ENCODE results near the gene WNK2.
"Not testable (repeated sequence)": the region's sequence is repeated elsewhere in the genome, so short reads cannot be mapped to it uniquely, and the experiment has no call there.

The WNK2 gene

DNA sequence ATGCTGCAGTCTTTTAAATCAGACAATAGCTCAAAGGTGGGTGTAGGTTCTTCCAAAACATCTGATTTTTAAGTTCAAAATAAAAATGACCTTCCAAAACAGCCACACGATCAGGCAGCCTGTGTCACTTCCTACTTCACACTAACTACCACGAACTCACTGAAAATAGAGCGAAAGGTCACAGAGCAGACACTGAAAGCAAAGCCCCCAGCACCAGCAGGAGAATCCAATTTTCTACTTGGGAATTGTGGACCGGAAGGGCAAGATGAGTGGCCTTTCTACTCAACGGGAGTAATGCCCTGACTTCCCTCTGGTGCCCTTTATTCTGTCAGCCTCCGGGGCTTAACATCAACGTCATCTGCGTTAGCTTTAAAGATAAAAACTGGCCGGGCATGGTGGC lies 159.7 kb downstream of the WNK2 start:
- Histone ChIP-seq H3K9me3 (ENCODE audit: control insufficient read depth, insufficient read depth, low read length) (peaks cover 15% of the 10 kb centered on the region), H3K4me2 (ENCODE audit: low read length) (no peak overlapping the region), H3K79me2 (ENCODE audit: control insufficient read depth, low read length) (no peaks in the 10 kb centered on the region), H3F3A (ENCODE audit: control insufficient read depth, insufficient read depth) (no peaks in the 10 kb centered on the region), H3K9me2 (replicated peaks; ENCODE audit: control insufficient read depth, low read length) (no peaks in the 10 kb centered on the region), H3K4me1 (ENCODE audit: control insufficient read depth, low read length) (no peaks in the 10 kb centered on the region), H3K36me3 (ENCODE audit: control insufficient read depth, low read length) (no peaks in the 10 kb centered on the region), H3K4me3 (ENCODE audit: low read length) (no peak overlapping the region), H4K20me1 (ENCODE audit: control insufficient read depth, insufficient read depth, low read depth, low read length) (no peaks in the 10 kb centered on the region), H3K27me3 (ENCODE audit: control insufficient read depth, low read length) (no peaks in the 10 kb centered on the region), H3K27ac (ENCODE audit: low read depth, low read length) (no peak overlapping the region)
- no peak for TF ChIP-seq EZH2phosphoT487 (IDR thresholded peaks at IDR 0.05; ENCODE audit: borderline replicate concordance, low read length)
- TF ChIP-seq, protein P1, sequence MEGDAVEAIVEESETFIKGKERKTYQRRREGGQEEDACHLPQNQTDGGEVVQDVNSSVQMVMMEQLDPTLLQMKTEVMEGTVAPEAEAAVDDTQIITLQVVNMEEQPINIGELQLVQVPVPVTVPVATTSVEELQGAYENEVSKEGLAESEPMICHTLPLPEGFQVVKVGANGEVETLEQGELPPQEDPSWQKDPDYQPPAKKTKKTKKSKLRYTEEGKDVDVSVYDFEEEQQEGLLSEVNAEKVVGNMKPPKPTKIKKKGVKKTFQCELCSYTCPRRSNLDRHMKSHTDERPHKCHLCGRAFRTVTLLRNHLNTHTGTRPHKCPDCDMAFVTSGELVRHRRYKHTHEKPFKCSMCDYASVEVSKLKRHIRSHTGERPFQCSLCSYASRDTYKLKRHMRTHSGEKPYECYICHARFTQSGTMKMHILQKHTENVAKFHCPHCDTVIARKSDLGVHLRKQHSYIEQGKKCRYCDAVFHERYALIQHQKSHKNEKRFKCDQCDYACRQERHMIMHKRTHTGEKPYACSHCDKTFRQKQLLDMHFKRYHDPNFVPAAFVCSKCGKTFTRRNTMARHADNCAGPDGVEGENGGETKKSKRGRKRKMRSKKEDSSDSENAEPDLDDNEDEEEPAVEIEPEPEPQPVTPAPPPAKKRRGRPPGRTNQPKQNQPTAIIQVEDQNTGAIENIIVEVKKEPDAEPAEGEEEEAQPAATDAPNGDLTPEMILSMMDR (IDR thresholded peaks at IDR 0.05; ENCODE audit: low read depth, low read length, poor library complexity, severe bottlenecking) = no peak

DNA sequence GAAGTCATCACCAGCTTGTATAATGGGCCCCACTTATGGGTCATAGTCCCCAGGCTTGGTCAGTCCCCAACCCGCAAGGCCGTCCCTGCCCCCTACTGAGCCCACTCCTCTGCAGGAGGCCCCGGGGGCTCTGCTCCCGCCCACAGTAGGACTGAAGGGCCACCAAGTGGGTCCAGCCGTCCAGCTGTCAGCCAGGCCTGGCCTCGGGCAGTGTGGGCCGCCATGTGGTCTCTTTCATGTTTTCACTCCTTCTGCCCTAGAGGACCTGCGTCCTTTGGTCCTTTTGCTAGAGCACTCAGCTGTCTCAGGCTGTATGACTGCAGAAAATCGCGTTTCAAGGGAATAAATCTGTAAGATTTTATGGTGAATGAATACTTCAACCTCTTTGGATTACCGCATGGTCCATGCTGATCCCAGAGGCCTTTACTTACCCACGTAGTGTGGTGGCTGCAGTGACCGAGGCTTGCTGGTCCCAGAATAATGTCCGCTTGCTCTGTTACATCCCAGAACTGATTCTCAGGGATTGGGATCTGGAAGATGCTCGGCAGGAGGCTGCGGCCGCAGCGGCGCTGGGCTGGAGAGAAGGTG lies 161.8 kb downstream of the WNK2 start:
- Histone ChIP-seq H3K4me1 (ENCODE audit: control insufficient read depth, low read length) (no peaks in the 10 kb centered on the region), H4K20me1 (ENCODE audit: control insufficient read depth, insufficient read depth, low read depth, low read length) (no peaks in the 10 kb centered on the region), H3K9me2 (replicated peaks; ENCODE audit: control insufficient read depth, low read length) (no peaks in the 10 kb centered on the region), H3K4me2 (ENCODE audit: low read length) (no peak overlapping the region), H3K27me3 (ENCODE audit: control insufficient read depth, low read length) (no peaks in the 10 kb centered on the region), H3F3A (ENCODE audit: control insufficient read depth, insufficient read depth) (no peaks in the 10 kb centered on the region), H3K27ac (ENCODE audit: low read depth, low read length) (no peak overlapping the region), H3K36me3 (ENCODE audit: control insufficient read depth, low read length) (no peaks in the 10 kb centered on the region), H3K79me2 (ENCODE audit: control insufficient read depth, low read length) (no peaks in the 10 kb centered on the region), H3K4me3 (ENCODE audit: low read length) (no peak overlapping the region), H3K9me3 (ENCODE audit: control insufficient read depth, insufficient read depth, low read length) (no peaks in the 10 kb centered on the region)
- TF ChIP-seq EZH2phosphoT487 (IDR thresholded peaks at IDR 0.05; ENCODE audit: borderline replicate concordance, low read length) = no peak
- TF ChIP-seq, protein P1 (IDR thresholded peaks at IDR 0.05; ENCODE audit: low read depth, low read length, poor library complexity, severe bottlenecking) = no peak

DNA sequence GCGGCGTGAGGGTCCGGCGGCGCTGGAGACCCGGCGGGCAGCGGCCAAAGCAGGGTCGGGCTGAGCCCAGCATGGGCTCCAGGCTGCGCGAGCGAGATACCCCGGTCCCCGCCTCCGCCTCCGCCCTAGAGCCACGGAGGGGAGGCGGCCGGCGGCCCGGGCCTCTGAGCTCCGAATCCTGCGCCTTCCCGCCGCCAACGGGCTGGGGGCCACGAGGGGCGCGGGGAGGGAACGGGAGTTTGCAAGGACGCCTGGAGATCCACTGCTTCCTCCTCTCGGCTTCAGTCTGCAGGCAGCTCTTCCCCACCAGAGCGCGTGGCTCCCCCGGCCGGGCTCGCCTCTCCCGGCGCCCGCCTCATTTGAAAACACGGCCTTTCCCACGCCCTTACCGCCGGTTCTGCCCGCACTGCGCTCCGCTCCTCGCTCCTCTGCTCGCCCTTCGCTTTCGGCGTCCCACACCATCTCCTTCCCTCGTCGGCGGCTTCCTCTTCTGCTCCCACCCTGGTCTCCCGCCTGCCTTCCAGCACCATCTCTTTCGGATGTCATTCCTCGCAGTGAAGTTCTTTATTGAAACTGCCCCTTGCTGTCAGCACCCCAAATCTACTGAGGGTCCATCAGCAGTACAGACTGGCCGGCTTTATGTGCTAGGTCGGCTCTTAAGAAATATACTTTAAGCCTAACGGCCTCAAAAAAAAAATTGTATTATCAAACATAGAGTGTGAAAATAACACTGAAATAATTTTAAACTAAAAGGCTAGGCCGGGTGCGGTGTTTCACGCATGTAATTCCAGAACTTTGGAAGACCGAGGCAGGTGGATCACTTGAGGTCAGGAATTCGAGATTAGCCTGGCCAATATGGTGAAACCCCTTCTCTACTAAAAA lies 162.5 kb downstream of the WNK2 start:
- no peaks in the 10 kb centered on the region for H3F3A ChIP-seq (ENCODE audit: control insufficient read depth, insufficient read depth)
- no peak overlapping the region for H3K4me2 ChIP-seq (ENCODE audit: low read length)
- no peaks in the 10 kb centered on the region for H3K9me3 ChIP-seq (ENCODE audit: control insufficient read depth, insufficient read depth, low read length)
- no peaks in the 10 kb centered on the region for H3K79me2 ChIP-seq (ENCODE audit: control insufficient read depth, low read length)
- TF ChIP-seq EZH2phosphoT487 (IDR thresholded peaks at IDR 0.05; ENCODE audit: borderline replicate concordance, low read length) = no peak
- TF ChIP-seq, protein P1 (IDR thresholded peaks at IDR 0.05; ENCODE audit: low read depth, low read length, poor library complexity, severe bottlenecking) = no peak
- H4K20me1 ChIP-seq (ENCODE audit: control insufficient read depth, insufficient read depth, low read depth, low read length) = no peaks in the 10 kb centered on the region
- H3K9me2 ChIP-seq (replicated peaks; ENCODE audit: control insufficient read depth, low read length) = no peaks in the 10 kb centered on the region
- no peaks in the 10 kb centered on the region for H3K36me3 ChIP-seq (ENCODE audit: control insufficient read depth, low read length)
- H3K27me3 ChIP-seq (ENCODE audit: control insufficient read depth, low read length) = no peaks in the 10 kb centered on the region
- no peaks in the 10 kb centered on the region for H3K4me1 ChIP-seq (ENCODE audit: control insufficient read depth, low read length)
- H3K4me3 ChIP-seq (ENCODE audit: low read length) = no peak overlapping the region
- H3K27ac ChIP-seq (ENCODE audit: low read depth, low read length) = no peak overlapping the region

DNA sequence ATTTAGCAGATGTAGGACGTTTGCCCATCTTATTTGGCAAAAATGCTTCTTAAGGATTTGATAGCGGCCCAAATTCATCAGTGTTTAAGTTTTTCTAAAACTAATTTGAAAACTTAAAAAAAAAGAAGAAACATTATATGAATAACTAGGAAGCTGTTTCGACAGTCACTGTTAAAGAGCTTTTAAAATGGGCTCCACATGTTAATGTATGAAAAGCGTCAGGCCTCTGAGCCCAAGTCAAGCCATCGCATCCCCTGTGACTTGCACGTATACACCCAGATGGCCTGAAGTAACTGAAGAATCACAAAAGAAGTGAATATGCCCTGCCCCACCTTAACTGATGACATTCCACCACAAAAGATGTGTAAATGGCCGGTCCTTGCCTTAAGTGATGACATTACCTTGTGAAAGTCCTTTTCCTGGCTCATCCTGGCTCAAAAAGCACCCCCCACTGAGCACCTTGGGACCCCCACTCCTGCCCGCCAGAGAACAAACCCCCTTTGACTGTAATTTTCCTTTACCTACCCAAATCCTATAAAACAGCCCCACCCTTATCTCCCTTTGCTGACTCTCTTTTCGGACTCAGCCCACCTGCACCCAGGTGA lies 163.5 kb downstream of the WNK2 start:
- H3F3A ChIP-seq (ENCODE audit: control insufficient read depth, insufficient read depth); H3K4me2 ChIP-seq (ENCODE audit: low read length); H3K79me2 ChIP-seq (ENCODE audit: control insufficient read depth, low read length): not testable (repeated sequence)

DNA sequence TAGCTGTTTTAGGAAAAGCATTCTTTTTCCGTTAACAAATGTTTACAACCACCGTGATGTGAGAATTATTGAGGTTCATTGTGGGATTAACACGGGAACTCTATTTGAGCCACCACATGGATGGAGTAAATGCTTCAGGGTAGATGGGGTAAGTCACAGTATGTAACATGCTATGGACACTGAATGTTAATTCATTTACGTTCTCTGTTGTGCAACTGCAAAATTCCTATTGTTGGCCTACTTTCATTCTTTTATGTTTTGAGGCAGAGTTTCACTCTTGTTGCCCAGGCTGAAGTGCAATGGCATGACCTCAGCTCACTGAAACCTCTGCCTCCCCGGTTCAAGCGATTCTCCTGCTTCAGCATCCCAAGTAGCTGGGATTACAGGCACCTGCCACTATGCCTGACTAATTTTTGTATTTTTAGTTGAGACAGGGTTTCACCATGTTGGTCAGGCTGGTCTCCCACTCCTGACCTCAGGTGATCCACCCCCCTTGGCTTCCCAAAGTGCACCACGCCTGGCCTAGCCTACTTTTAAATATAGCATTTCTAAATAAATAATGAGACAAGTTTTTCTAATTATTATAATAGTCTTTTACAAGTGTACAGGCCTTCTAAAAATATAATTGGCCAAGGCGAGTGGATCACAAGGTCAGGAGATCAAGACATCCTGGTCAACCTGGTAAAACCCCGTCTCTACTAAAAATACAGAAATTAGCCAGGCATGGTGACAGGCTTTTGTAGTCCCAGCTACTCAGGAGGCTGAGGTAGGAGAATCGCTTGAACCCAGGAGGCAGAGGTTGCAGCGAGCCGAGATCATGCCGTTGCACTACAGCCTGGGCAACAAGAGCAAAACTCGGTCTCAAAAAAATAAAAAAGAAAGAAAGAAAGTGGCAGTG lies 169.7 kb downstream of the WNK2 start:
- not testable (repeated sequence) for H3K79me2 ChIP-seq (ENCODE audit: control insufficient read depth, low read length); H3K36me3 ChIP-seq (ENCODE audit: control insufficient read depth, low read length); H3F3A ChIP-seq (ENCODE audit: control insufficient read depth, insufficient read depth); H3K4me3 ChIP-seq (ENCODE audit: low read length); H3K9me3 ChIP-seq (ENCODE audit: control insufficient read depth, insufficient read depth, low read length); H3K27ac ChIP-seq (ENCODE audit: low read depth, low read length); H3K4me1 ChIP-seq (ENCODE audit: control insufficient read depth, low read length); H3K4me2 ChIP-seq (ENCODE audit: low read length); H4K20me1 ChIP-seq (ENCODE audit: control insufficient read depth, insufficient read depth, low read depth, low read length); H3K27me3 ChIP-seq (ENCODE audit: control insufficient read depth, low read length); H3K9me2 ChIP-seq (replicated peaks; ENCODE audit: control insufficient read depth, low read length)

More for the DNA sequence above, 163.5 kb downstream of the WNK2 start:
- not testable (repeated sequence) for H3K27ac ChIP-seq (ENCODE audit: low read depth, low read length); H3K27me3 ChIP-seq (ENCODE audit: control insufficient read depth, low read length); H3K4me1 ChIP-seq (ENCODE audit: control insufficient read depth, low read length); H3K36me3 ChIP-seq (ENCODE audit: control insufficient read depth, low read length); H3K9me2 ChIP-seq (replicated peaks; ENCODE audit: control insufficient read depth, low read length); H4K20me1 ChIP-seq (ENCODE audit: control insufficient read depth, insufficient read depth, low read depth, low read length); H3K4me3 ChIP-seq (ENCODE audit: low read length); H3K9me3 ChIP-seq (ENCODE audit: control insufficient read depth, insufficient read depth, low read length)

All from DOHH2 (cell line).